ENCODE results near the gene MAGEB2. TPM values are rescaled to one million over a fixed set of nuclear protein-coding genes. Genes with fewer than 3 reads are reported as not detected.

Gene MAGEB2
- total RNA-seq, 1 experiment from 2014 or later = 0.46 TPM

Other genes with a start within 250 kb of the MAGEB2 start
- not detected in 2 replicates for gene MAGEB3, start 15.1 kb downstream of the MAGEB2 start, total RNA-seq (2014; rRNA removed; shearing (Covaris generic))
- gene MAGEB4, start 26.4 kb downstream of the MAGEB2 start, total RNA-seq (2014; rRNA removed; shearing (Covaris generic)) = not detected in 2 replicates
- not detected in 2 replicates for gene MAGEB1, start 31.6 kb downstream of the MAGEB2 start, total RNA-seq (2014; rRNA removed; shearing (Covaris generic))
- not detected in 2 replicates for gene NR0B1, start 93.8 kb downstream of the MAGEB2 start, total RNA-seq (2014; rRNA removed; shearing (Covaris generic))